K562 (cell line): Measurements from ENCODE around the gene RASGEF1C.

Experiments used
- GATAD2A ChIP-seq: fragments of 450-650 bp; IDR thresholded peaks from 2 replicates; pipeline ENCODE4 v1.6.1; 2017
- SMC3 ChIP-seq: conservative IDR thresholded peaks from 2 replicates; pipeline ENCODE4 v1.6.1; 2011; ENCODE audit warnings: low read depth, low read length, improper control_type of control experiment; ENCODE audit not compliant: insufficient read depth

GRCh38 chr5:180241600-180241999 lies 32.6 kb upstream of the RASGEF1C start:
- TF ChIP-seq GATAD2A (no peak), SMC3 (no peak)
